Pulmonary artery endothelial cell (primary cell): ENCODE data around the gene COX17. TPM values are rescaled to one million over a fixed set of nuclear protein-coding genes. Genes with fewer than 3 reads are reported as not detected.

Experiments used
- DNase-seq: peaks from one replicate; pipeline ENCODE4 v3.0.0-alpha.2; 2011; ENCODE audit warnings: low read depth, low spot score
- total RNA-seq: library from RNA; depleted of rRNA; stranded (reverse); fragments of >200 nt; gene quantifications from 2 replicates; pipeline ENCODE4 v1.2.3, GENCODE V29; 2014

Gene COX17
- total RNA-seq, 1 donor from 2014 or later: 24.1 TPM

DNA sequence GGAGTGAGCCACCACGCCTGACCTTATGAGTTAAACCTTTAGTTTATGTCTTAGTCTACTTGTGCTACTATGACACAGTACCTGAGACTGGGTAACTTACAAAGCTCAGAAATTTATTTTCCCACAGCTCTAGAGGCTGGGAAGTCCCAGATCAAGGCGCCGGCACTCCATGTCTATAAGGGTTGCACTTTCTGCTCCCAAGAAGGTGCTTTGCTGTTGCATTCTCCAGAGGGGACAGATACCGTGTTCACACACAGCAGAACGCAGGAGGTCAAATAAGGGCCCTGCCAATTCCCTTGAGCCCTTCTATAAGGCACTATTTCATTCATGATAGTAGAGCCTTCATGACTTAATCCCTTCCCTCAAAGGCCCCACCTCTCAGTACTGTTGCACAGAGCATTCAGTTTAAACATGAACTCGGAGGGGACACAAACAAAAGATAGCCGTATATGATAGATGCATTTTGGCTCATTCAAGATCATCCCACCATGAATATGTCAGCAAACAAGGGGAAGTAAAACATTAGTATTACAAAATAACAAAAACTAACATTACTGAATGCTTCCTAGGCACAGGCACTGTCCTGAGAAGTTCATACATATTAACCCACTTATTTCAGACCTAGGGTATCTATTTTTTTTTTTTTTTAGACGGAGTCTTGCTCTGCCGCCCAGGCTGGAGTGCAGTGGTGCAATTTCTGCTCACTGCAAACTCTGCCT, 53.0 kb downstream of the COX17 start:
- no peak for DNase-seq

DNA sequence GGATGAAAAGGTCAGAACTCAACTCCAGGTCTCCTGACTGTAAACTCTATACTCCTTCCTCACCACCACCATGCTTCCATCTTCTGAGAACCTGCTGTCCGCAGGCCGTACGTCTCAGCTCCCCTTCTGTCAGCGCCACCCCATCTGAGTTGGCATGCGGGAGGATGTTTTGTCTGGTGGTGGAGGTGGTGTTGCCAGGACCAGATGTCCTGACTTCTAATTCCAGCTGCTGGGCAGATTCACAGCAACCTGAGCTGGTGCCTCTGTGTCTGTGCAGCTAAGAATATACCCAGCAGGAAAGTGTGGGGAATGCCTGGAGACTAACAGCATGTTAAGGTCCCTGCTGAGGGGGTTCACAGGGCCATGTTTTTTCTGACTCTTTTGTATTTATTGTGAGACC, 56.3 kb downstream of the COX17 start:
- DNase-seq: no peak

Other genes starting within 250 kb of the COX17 start
- gene TMEM39A, start 213.8 kb downstream of the COX17 start, total RNA-seq: 28.2 and 50.7 TPM in 2 replicates
- 15.4 and 30.5 TPM in 2 replicates for gene POGLUT1, start 208.4 kb downstream of the COX17 start, total RNA-seq
- gene TIMMDC1, start 178.9 kb downstream of the COX17 start, total RNA-seq: 43.9 and 46.9 TPM in 2 replicates
- not detected in 2 replicates for gene CD80, start 117.8 kb downstream of the COX17 start, total RNA-seq
- gene ADPRH, start 97.9 kb downstream of the COX17 start, total RNA-seq: 6.3 and 8.3 TPM in 2 replicates
- 0.28 and 0.92 TPM in 2 replicates for gene PLA1A, start 79.5 kb downstream of the COX17 start, total RNA-seq
- 0.07 and 0.11 TPM in 2 replicates for gene POPDC2, start 16.8 kb downstream of the COX17 start, total RNA-seq
- gene CFAP91, start 25.6 kb upstream of the COX17 start, total RNA-seq: 0.14 and 0.92 TPM in 2 replicates
- gene NR1I2, start 104.7 kb upstream of the COX17 start, total RNA-seq: 0.11 TPM in 1 of 2 replicates, not detected in the other